Esophagus muscularis mucosa (tissue), 4 donors: ENCODE measurements around the gene STRN. TPM values are rescaled to one million over a fixed set of nuclear protein-coding genes. Genes with fewer than 3 reads are reported as not detected.
"Not testable (repeated sequence)": the region's sequence is repeated elsewhere in the genome, so short reads cannot be mapped to it uniquely, and the experiment has no call there.

Experiments
- DNase-seq: peaks from one replicate; pipeline ENCODE4 v3.0.0-alpha.2; 2017; ENCODE audit errors: extremely low spot score
- H3K27ac ChIP-seq, 4 donors: fragments of 200-600 bp; sonication (generic); replicated peaks in 1 of 4; 1 replicate in 3 of 4; 2 replicates in 1 of 4; pipeline ENCODE4 v1.5.1; 2016 to 2019; ENCODE audit warnings: mild to moderate bottlenecking in 1 of 4
- H3K27me3 ChIP-seq, 4 donors: fragments of 200-600 bp; sonication (generic); one replicate each; pipeline versions ENCODE4 v1.5.1 to v1.6.0; 2016 to 2019
- H3K36me3 ChIP-seq, 4 donors: fragments of 200-600 bp; sonication (generic); one replicate each; pipeline ENCODE4 v1.5.1; 2016 to 2019
- H3K4me1 ChIP-seq, 4 donors: fragments of 200-600 bp; sonication (generic); one replicate each; pipeline ENCODE4 v1.5.1; 2016 to 2019
- H3K4me3 ChIP-seq, 4 donors: fragments of 200-600 bp; sonication (generic); 1 replicate in 2 of 4; 2 replicates in 2 of 4; pipeline ENCODE4 v1.5.1; 2016 to 2019; ENCODE audit warnings: mild to moderate bottlenecking in 4 of 4, moderate library complexity in 1 of 4
- H3K9me3 ChIP-seq, 4 donors: fragments of 200-600 bp; sonication (generic); 1 replicate in 3 of 4; 2 replicates in 1 of 4; pipeline ENCODE4 v1.5.1; 2016 to 2019
- CTCF ChIP-seq, 3 experiments: fragments of 200-600 bp in 2 of 3; fragments of 450-650 bp in 1 of 3; sonication (generic) in 2 of 3; IDR thresholded peaks; one replicate each; pipeline ENCODE4 v1.5.1; 2017 to 2019; ENCODE audit warnings: antibody characterized with exemption in 3 of 3, mild to moderate bottlenecking in 2 of 3, moderate library complexity in 1 of 3
- EP300 ChIP-seq: sonication (generic); formaldehyde crosslinking; IDR thresholded peaks from one replicate; pipeline ENCODE4 v1.6.1; 2017; ENCODE audit warnings: antibody characterized with exemption
- POLR2A ChIP-seq: fragments of 450-650 bp; IDR thresholded peaks from one replicate; pipeline ENCODE4 v1.6.1; 2017; ENCODE audit warnings: antibody characterized with exemption, moderate library complexity, mild to moderate bottlenecking, low read depth
- POLR2AphosphoS5 ChIP-seq, 2 donors: sonication (generic); formaldehyde crosslinking; IDR thresholded peaks; one replicate each; pipeline ENCODE4 v1.6.1; 2017; ENCODE audit warnings: antibody characterized with exemption in 2 of 2
- WGBS: methylation state at CpG from one replicate; pipeline ENCODE4 v1.1.5; 2018; 5-methylcytosine and 5-hydroxymethylcytosine counted together
- intact Hi-C: fragments of 100-400 bp; cut with DNase I; formaldehyde crosslinking; loops from one replicate; pipeline ENCODE4 v1.15.1; 2023
- total RNA-seq, 4 donors: library from RNA; depleted of rRNA; stranded (reverse); fragments of >200 nt; gene quantifications; one replicate each; pipeline versions ENCODE4 v1.1.0 to v1.2.1, GENCODE V29; 2016

The STRN gene
- total RNA-seq, 4 donors from 2014 or later, result 17.6 to 21.8 (median 20.0) TPM

- Histone ChIP-seq H3K36me3 (peaks cover 30 to 97% (median 79%) of the 10 kb centered on the region in 4 donors), H3K4me3 (no peak overlapping the region), H3K27me3 (no peaks in the 10 kb centered on the region), H3K9me3 (no peaks in the 10 kb centered on the region), H3K27ac (no peak overlapping the region), H3K4me1 (no peaks in the 10 kb centered on the region)
- intact Hi-C loops, result no loop called here
- WGBS, result 82% methylated on average over 6 of the region's 6 CpGs
- no peak for DNase-seq
- TF ChIP-seq POLR2A (no peak), CTCF (IDR thresholded peaks at IDR 0.05) (no peak), EP300 (no peak), POLR2AphosphoS5 (IDR thresholded peaks at IDR 0.05) (no peak)
Measured at GRCh38 chr2:37000318-37000717, 34.0 kb upstream of the STRN start.

- H3K27ac ChIP-seq, H3K4me1 ChIP-seq, H3K27me3 ChIP-seq, H3K4me3 ChIP-seq, H3K9me3 ChIP-seq, DNase-seq, intact Hi-C loops: not testable (repeated sequence)
- peaks cover 30 to 95% (median 70%) of the 10 kb centered on the region in 4 donors for H3K36me3 ChIP-seq
- over 99% methylated on average over 9 of the region's 9 CpGs for WGBS
Measured at GRCh38 chr2:36999416-36999815, 33.1 kb upstream of the STRN start.

- no peak overlapping the region for H3K27ac ChIP-seq
- no peak overlapping the region for H3K4me3 ChIP-seq
- no peak for TF ChIP-seq POLR2A
- no peak for TF ChIP-seq POLR2AphosphoS5 (IDR thresholded peaks at IDR 0.05)
- no peak for TF ChIP-seq EP300
- TF ChIP-seq CTCF (IDR thresholded peaks at IDR 0.05), result no peak
- intact Hi-C loops, result no loop called here
- 87% methylated on average over 6 of the region's 6 CpGs for WGBS
- H3K27me3 ChIP-seq, result no peaks in the 10 kb centered on the region
- DNase-seq, result no peak
- H3K9me3 ChIP-seq, result no peaks in the 10 kb centered on the region
- H3K4me1 ChIP-seq, result no peaks in the 10 kb centered on the region
- peaks cover 1 to 69% (median 39%) of the 10 kb centered on the region in 4 donors for H3K36me3 ChIP-seq
Measured at GRCh38 chr2:36993841-36994620, 27.7 kb upstream of the STRN start.

- intact Hi-C loops, result no loop called here
- no peak overlapping the region for H3K27ac ChIP-seq
- WGBS, result 92% methylated on average over 6 of the region's 6 CpGs
- H3K36me3 ChIP-seq, result peaks cover 12 to 57% (median 38%) of the 10 kb centered on the region in 4 donors
- no peaks in the 10 kb centered on the region for H3K4me1 ChIP-seq
- H3K9me3 ChIP-seq, result no peaks in the 10 kb centered on the region
- no peak overlapping the region for H3K4me3 ChIP-seq
- DNase-seq, result no peak
- TF ChIP-seq EP300 (no peak), CTCF (IDR thresholded peaks at IDR 0.05) (no peak), POLR2AphosphoS5 (IDR thresholded peaks at IDR 0.05) (no peak), POLR2A (no peak)
- H3K27me3 ChIP-seq, result no peaks in the 10 kb centered on the region
Measured at GRCh38 chr2:36988008-36988407, 21.7 kb upstream of the STRN start.

- TF ChIP-seq CTCF (IDR thresholded peaks at IDR 0.05) (no peak), EP300 (no peak)
- Histone ChIP-seq H3K4me1 (no peaks in the 10 kb centered on the region), H3K4me3 (no peak overlapping the region), H3K9me3 (peaks cover 0 to 4% (median 0%) of the 10 kb centered on the region in 4 donors), H3K27me3 (no peaks in the 10 kb centered on the region), H3K36me3 (peaks cover 5 to 63% (median 31%) of the 10 kb centered on the region in 4 donors), H3K27ac (no peak overlapping the region)
- 88% methylated on average over 3 of the region's 3 CpGs for WGBS
- intact Hi-C loops, result no loop called here
- no peak for DNase-seq
Measured at GRCh38 chr2:36982467-36982866, 16.1 kb upstream of the STRN start.
